Activated CD4-positive, alpha-beta T cell treated with anti-CD3 and anti-CD28 coated beads for 24 hours (primary cell): Measurements from ENCODE around the gene PRICKLE2.

ENCODE experiments used
- DNase-seq, 2 donors: peaks; one replicate each; pipeline ENCODE4 v3.0.0-alpha.2; 2020; ENCODE audit warnings: low read depth in 2 of 2

Gene PRICKLE2

DNA sequence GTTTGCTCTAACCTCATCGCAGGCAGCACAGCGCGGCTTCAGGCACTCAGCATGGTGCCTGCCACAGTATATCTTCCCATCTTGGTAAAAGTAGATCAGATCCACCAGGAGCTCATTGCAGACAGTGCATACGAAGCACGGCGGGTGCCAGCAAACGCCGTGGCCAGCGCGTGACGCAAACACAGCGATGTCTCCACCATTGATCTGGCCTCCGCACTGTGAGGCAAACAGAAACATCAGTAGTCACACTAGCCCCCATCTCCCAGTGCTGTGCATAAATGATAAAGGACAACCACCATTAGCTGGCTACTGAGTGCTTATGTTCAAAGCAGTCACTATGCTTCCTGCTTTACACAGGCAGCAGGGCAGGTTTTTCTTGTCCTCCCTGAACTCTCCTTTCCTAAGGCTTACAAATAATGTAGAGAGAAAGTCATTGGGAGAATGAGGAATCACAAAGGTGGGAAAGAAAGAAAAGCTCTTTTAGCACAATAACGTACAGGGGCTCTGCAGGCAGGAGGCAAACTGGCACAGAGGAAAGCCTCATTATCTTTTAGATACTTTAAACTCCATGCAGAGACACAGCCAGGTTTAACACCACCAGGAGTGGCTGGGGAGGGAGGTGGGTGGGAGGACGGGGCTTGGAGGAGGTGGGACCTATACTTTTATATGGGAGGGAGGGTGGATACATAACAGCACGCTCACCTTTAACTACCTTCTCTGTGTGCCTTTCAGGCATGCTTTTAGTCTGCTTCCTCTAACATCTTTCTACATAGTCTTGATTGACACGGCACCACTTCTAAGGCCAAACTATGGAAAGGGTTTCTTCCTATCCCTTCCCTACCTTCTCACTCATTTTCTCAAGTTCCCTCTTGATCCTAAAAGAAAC, 67.9 kb downstream of the PRICKLE2 start:
- no peak for DNase-seq

- DNase-seq: no peak
Observed at GRCh38 chr3:64155328-64155727, 69.9 kb downstream of the PRICKLE2 start.

DNA sequence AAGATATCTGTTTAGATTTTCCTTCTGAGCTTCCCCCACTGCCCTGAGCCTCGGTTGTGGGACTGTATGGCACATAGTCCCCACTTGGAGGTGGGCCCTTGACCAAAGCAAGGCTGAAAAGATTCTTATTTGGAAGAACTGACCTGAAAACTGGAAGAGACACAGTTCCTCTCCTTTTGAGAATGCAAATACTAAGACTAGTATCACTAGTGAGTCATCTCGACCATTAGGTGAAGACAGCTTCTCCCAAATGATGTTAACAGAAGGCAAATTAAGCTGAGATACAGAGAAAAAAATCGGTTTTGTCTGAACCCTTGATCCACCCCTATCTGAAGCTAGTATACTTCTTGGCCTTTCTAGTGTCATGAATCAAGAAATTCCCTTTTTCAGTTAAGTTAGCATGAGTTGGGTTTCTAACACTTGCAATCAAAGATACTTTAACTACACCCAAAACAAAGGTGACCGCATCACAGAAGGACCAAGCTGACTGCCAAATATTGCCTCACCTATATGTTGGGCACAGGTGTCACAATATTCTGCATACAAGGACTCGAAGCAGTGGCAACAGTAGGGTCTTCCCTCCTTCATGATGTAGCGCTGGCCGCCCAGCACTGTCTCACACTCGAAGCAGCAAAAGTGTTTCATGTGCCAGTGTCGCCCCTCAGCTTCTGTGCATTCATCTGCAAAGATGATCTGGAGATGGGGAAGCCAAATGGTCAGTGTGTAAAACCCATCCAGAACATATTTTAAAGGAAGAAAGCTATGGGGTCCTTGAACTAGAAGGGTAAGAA, 72.4 kb downstream of the PRICKLE2 start:
- DNase-seq: no peak

DNA sequence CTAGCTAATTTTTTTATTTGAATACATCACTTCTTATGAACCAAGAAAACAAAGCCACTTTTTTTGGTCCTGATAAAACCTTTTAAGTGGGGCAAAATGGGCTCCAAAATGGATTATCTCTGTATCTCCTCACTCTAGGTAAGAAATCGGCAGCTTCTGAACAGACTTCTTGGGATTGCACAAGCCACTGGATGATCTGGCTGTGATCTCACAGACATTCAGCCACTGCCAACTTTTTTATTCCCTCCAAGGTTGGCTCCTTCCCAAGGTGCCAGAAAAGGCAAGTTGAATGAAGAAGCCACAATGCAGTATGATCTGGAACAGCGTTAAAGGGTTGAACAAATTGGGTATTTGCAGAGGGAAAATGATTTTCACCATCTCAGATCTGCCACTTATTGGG, 73.2 kb downstream of the PRICKLE2 start:
- no peak for DNase-seq

- DNase-seq: no peak
Observed at GRCh38 chr3:64151342-64151871, 73.9 kb downstream of the PRICKLE2 start.

GRCh38 chr3:64150623-64151207, 74.6 kb downstream of the PRICKLE2 start:
- no peak for DNase-seq

DNA sequence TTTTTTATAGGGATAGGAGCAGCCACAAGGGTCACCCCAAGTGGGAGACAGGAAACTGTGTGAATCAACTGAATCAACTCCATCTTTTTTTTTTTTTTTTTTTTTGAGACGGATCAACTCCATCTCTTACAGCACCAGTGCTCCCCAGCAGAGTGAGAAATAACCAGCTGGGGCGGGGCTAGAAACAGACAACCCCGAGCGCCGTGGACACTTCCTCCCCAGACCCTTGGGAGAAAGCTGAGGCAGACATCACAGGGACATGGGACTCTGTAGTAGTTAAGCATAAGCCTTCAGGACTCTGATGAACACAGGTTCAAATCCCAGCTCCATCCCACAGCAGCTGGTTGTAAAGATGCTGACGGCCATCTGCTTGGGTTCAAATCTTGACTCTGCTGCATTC, 75.4 kb downstream of the PRICKLE2 start:
- no peak for DNase-seq

DNA sequence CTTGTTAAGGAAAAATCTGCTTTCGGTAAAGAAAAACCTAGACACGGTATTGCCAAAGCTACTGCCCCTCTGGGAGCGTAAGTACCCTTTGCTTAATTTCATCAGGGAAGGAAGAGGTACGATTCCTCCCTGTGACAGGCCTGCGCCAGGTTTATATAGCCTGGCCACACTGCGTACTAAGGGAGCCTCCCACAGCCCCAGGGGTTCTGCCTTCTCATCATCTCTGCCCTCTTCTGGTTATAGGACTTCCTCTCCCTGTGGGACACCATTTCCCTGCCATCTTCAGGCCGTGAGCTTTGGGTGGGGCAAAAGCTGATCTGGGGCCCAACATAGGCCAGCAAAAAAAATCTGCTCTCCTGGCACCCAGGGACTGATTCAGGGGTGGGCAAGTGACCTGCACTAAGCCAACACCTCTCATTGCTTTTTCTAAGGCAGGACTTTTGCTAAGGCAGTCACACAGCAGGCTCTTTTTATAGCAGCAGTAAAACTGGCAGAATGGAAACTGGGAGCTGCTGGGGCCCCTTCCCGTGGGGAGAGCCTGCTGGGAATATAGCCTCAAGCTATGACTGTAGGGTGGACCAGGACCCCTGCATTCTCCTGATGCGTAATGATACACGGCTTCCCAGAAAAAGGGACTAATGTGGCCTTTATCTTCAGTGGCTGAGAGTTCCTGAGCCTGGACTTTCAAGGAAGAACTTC, 76.2 kb downstream of the PRICKLE2 start:
- DNase-seq: no peak

GRCh38 chr3:64147211-64147610, 78.1 kb downstream of the PRICKLE2 start:
- no peak for DNase-seq

GRCh38 chr3:64145438-64145837, 79.8 kb downstream of the PRICKLE2 start:
- DNase-seq: no peak

DNA sequence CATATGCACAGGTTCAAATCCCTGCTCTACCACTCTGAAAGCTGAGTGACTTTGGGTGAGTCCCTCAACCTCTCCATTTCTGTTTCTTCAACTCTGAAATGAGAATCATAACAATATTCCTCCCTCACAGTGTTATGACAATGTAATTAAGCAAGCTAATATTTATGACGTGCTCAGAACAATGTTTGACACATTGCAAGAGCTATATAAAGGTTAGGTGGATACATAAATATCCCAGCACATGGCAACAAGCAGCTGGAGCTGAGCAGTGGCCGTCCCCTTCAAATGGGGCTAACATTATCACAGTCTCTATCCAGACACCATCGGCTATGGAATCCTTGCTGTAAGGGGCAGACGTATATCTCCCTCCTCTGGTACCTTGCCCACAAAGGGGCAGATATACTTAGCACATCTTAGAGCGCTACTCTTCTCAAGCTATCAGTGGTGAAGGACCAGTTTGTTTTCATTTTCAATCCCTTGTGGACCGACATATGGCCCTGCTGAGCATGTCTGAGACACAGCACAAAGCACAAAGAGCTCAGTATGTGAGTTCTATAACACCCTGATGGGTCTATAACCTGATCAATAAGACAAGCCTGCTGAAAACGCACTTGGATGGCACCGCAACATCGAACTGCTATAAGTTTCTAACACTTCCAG, 80.9 kb downstream of the PRICKLE2 start:
- DNase-seq: no peak

- no peak for DNase-seq
Observed at GRCh38 chr3:64143409-64144130, 81.7 kb downstream of the PRICKLE2 start.

- no peak for DNase-seq
Observed at GRCh38 chr3:64141476-64141875, 83.8 kb downstream of the PRICKLE2 start.

DNA sequence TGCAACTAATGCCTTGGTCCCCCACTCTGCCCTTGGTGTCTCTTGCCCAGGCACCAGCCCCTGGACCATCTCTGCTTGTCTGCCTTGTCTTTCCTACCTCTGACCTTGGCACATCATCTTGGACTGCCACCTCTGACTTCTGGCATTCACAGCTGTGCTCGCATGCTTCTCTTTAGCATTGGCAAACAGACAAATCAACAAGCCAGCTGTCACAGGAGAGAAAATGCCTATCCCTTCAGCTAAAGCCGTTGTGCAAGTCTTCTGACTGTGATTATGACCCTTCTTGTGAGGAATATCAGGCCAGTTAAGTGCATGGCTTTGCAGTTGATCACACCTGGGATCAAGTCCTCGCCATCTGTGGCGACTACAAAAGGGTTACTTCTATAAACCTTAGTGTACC, 84.6 kb downstream of the PRICKLE2 start:
- DNase-seq: no peak

GRCh38 chr3:64138656-64139375, 86.5 kb downstream of the PRICKLE2 start:
- DNase-seq: no peak

DNA sequence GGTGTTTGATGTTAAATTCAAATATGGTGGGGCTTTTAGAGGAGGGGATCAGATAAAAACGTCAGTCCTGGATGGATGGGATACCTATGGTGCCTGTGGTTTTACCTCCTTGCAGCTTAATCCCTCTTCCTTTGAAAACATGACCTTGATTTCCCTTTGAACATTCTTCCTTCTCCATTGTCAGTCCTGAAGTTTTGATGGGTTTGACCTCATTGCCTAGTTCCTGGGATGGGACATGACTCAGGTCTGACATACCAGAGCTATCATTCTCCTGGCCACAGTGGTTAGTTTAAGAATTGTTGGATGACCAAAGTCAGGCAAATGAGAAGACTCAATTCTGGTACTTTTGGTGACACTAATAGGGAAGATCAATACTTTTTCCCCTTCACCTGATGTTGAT, 87.2 kb downstream of the PRICKLE2 start:
- DNase-seq: no peak

DNA sequence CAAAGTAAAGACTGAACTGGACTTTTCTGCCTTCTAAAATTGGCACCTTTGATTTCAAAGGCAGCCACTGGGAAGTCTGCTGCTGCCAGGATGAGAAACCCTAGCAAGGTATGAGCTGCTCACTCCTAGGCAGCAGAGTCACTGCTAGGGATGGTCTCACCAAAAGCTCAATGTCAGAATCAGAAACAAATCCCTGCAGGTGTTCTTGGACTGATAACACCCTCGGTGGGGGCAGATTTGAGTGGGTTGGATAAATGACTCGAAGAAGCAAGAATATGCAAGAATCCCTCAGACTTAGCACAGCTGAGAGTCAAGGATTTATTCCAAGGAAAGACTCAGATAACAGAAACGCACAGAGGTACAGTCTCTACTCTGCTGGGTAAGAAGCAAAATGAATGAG, 90.4 kb downstream of the PRICKLE2 start:
- DNase-seq: no peak

- no peak for DNase-seq
Observed at GRCh38 chr3:64133987-64134386, 91.3 kb downstream of the PRICKLE2 start.

GRCh38 chr3:64133272-64133671, 92.0 kb downstream of the PRICKLE2 start:
- no peak for DNase-seq
